Osteocyte (in vitro differentiated cells): ENCODE results near the gene MYO6. TPM values are rescaled to one million over a fixed set of nuclear protein-coding genes. Genes with fewer than 3 reads are reported as not detected.

Source experiments
- DNase-seq: peaks from one replicate; pipeline ENCODE4 v3.0.0; 2021; ENCODE audit warnings: mixed read lengths; ENCODE audit not compliant: unreplicated experiment; ENCODE audit errors: extremely low spot score
- H3K27ac Mint-ChIP-seq: one replicate; pipeline ENCODE4 v1.8.0; 2021; ENCODE audit warnings: mild to moderate bottlenecking, mixed read lengths; ENCODE audit not compliant: unreplicated experiment
- H3K27me3 Mint-ChIP-seq: one replicate; pipeline ENCODE4 v1.8.0; 2021; ENCODE audit warnings: mixed read lengths; ENCODE audit not compliant: unreplicated experiment
- H3K36me3 Mint-ChIP-seq: one replicate; pipeline ENCODE4 v1.8.0; 2021; ENCODE audit warnings: mixed read lengths; ENCODE audit not compliant: unreplicated experiment
- H3K4me1 Mint-ChIP-seq: one replicate; pipeline ENCODE4 v1.8.0; 2021; ENCODE audit warnings: mixed read lengths; ENCODE audit not compliant: unreplicated experiment
- H3K4me3 Mint-ChIP-seq: one replicate; pipeline ENCODE4 v1.8.0; 2021; ENCODE audit warnings: mild to moderate bottlenecking, moderate library complexity, mixed read lengths; ENCODE audit not compliant: unreplicated experiment
- H3K9me3 Mint-ChIP-seq: one replicate; pipeline ENCODE4 v1.8.0; 2021; ENCODE audit warnings: mixed read lengths; ENCODE audit not compliant: unreplicated experiment
- total RNA-seq: library from RNA; stranded (reverse); gene quantifications from 2 replicates; pipeline ENCODE4 v1.2.1, GENCODE V29; 2021
- TF ChIP-seq, protein P1 (sequence below): fragments of 200-600 bp; sonication (generic); IDR thresholded peaks from 2 replicates; pipeline ENCODE4 v1.5.0; 2021; ENCODE audit warnings: antibody characterized with exemption, mild to moderate bottlenecking, moderate library complexity

MYO6 gene
- total RNA-seq, 1 donor from 2014 or later = 61.6 TPM

DNA sequence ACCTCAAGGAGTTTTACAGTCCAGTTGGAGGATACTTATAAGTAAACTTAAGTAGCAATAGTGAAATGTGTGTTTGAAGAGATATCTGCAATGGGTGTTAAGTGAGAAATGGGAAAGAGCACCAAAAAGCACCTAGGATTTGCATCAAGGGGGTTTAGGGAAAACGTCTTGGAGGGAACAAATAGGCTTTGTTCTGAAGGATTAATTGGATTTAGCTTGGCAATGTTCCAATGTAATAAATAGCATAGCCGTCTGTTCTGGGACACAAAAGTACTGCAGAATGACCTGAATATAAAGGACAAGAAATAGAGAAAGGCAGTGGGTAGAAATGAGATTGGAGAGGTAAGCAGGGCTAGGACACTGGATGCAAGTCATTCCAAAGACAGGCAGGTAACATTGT, 2.8 kb upstream of the MYO6 start:
- Mint-ChIP-seq H3K27ac (no peak overlapping the region), H3K4me3 (no peak overlapping the region), H3K9me3 (no peaks in the 10 kb centered on the region), H3K27me3 (no peaks in the 10 kb centered on the region), H3K4me1 (peaks cover 24% of the 10 kb centered on the region), H3K36me3 (no peaks in the 10 kb centered on the region)
- no peak for DNase-seq
- TF ChIP-seq, protein P1, sequence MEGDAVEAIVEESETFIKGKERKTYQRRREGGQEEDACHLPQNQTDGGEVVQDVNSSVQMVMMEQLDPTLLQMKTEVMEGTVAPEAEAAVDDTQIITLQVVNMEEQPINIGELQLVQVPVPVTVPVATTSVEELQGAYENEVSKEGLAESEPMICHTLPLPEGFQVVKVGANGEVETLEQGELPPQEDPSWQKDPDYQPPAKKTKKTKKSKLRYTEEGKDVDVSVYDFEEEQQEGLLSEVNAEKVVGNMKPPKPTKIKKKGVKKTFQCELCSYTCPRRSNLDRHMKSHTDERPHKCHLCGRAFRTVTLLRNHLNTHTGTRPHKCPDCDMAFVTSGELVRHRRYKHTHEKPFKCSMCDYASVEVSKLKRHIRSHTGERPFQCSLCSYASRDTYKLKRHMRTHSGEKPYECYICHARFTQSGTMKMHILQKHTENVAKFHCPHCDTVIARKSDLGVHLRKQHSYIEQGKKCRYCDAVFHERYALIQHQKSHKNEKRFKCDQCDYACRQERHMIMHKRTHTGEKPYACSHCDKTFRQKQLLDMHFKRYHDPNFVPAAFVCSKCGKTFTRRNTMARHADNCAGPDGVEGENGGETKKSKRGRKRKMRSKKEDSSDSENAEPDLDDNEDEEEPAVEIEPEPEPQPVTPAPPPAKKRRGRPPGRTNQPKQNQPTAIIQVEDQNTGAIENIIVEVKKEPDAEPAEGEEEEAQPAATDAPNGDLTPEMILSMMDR = no peak

DNA sequence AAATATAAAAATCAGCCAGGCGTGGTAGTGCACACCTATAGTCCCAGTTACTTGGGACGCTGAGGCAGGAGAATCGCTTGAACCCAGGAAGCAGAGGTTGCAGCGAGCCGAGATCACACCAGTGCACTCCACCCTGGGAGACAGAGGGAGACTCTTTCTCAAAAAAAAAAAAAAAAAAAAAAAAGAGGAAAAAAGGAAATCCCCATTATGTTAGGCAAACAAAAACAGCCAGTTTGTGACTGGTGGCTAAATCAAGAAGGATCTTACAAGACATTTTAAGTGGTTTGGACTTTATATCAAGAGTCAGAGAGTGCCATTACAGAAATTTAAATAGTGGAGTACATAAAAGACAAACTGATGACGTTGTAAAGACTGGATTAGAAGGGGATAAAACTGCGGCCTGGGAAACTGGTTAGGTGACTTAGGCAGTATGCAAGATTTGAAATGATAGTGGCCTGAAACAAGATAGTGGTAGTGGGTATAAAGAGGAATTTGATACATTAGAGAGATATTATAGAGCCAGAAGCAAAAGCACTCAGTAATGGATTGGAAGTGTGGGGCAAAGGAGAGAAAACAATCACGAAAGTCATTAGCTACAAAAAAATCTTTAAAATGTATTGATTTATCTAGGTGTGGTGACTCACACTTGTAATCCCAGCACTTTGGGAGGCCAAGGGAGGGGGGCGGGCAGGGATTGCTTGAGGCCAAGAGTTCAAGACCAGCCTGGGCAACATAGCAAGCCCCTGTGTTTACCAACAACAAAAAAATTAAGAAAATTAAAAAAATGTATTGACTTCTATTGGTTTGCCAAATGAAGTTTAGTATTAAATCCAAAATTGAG, 1.7 kb upstream of the MYO6 start:
- H3K4me3 Mint-ChIP-seq = peak overlapping the region; percentile 31

DNA sequence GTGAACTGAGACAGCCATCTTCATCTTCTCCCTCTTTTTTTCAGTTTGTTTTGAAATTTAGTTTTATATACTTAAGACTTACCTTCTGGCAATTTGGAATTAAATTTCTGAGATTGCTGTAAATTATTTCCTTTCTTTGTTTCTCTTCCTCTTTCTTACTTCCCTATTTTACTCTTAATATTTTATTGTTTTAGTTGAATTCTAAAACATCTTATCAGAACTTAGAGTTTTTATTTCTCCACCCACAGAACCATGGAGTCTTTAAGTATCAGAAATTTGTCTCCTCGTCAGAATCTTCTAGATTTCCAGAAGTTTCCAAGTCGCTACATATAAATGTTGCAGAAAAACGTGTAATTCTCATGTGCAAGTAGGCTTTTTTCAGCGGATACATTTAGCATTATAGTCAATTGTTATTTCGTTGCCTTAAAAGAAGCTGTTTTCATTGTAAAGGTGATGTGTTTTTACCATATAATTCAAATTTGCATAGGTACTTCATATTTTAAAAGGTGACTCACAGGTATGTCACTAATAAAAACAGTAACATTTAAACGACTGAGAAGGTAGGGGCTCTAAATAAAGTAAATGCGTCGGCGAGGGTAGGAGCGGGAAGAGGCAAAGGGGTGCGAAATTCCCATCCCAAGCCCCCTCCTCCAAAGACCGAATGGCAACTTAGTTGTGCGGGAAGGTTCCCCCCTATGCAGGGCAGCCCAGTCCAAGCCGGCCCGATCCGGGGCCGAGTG, 866 bp upstream of the MYO6 start:
- H3K27me3 Mint-ChIP-seq = no peaks in the 10 kb centered on the region
- TF ChIP-seq, protein P1 = no peak
- peaks cover 40% of the 10 kb centered on the region for H3K4me1 Mint-ChIP-seq
- H3K9me3 Mint-ChIP-seq = no peaks in the 10 kb centered on the region
- peak overlapping the region; percentile 97 for H3K27ac Mint-ChIP-seq
- DNase-seq = no peak
- H3K36me3 Mint-ChIP-seq = no peaks in the 10 kb centered on the region
- peak overlapping the region; percentile 85 for H3K4me3 Mint-ChIP-seq

More for the DNA sequence above, 1.7 kb upstream of the MYO6 start:
- TF ChIP-seq, protein P1 = no peak
- no peaks in the 10 kb centered on the region for H3K27me3 Mint-ChIP-seq
- H3K36me3 Mint-ChIP-seq = no peaks in the 10 kb centered on the region
- peaks cover 33% of the 10 kb centered on the region for H3K4me1 Mint-ChIP-seq
- no peaks in the 10 kb centered on the region for H3K9me3 Mint-ChIP-seq
- peak overlapping the region; percentile 20 for H3K27ac Mint-ChIP-seq
- no peak for DNase-seq

DNA sequence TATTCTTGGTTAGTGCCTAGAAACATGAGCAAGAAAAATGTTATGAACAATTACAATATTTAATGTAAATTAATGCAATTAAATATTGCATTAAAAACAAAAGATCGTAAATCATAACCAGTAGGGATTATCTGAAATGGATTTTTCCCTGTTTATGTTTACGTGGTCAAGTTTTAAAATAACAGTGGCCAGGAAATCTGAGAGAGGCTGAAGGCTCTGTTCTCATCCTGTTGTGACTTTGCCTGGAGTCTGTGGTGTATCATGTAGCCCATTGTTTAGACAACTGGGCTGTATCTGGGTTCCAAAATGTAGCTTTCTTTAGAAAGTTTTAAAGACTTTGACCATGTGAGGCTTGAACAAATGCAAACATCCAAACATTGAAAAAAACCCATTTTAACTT, 2.4 kb downstream of the MYO6 start:
- Mint-ChIP-seq H3K27me3 (no peaks in the 10 kb centered on the region), H3K9me3 (no peaks in the 10 kb centered on the region), H3K4me3 (peak overlapping the region; percentile 44), H3K4me1 (peaks cover 56% of the 10 kb centered on the region), H3K36me3 (peaks cover 2% of the 10 kb centered on the region), H3K27ac (peak overlapping the region; percentile 38)
- no peak for DNase-seq
- TF ChIP-seq, protein P1 = no peak

DNA sequence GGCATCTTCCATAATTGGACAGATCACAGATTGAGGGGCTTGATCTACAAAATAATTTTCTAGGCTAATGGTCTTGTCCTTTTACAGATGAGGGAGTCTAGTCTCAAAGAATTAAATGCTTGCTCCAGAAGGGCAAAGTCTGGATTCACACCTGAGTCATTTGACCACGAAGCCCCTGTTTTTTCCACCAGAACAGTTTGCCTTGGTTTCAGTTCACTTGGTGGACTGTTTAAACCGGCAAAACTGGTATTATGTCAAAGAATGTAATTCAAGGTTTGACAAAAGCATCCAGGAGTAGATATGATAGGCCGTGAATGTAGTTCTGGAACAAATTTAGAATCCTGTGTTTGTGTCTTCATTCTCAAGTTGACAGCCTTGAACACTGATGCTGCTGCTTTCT, 3.3 kb downstream of the MYO6 start:
- H3K27ac Mint-ChIP-seq = peak overlapping the region; percentile 17

More for the DNA sequence above, 3.3 kb downstream of the MYO6 start:
- peaks cover 56% of the 10 kb centered on the region for H3K4me1 Mint-ChIP-seq
- H3K36me3 Mint-ChIP-seq = peaks cover 2% of the 10 kb centered on the region
- no peaks in the 10 kb centered on the region for H3K27me3 Mint-ChIP-seq
- no peaks in the 10 kb centered on the region for H3K9me3 Mint-ChIP-seq
- no peak overlapping the region for H3K4me3 Mint-ChIP-seq
- DNase-seq = no peak
- TF ChIP-seq, protein P1 = no peak
